GM21526 (cell line): ENCODE data around the gene C11orf58.
A peak's percentile ranks its signal among the peaks of the same experiment; 100 is the strongest.

Experiments
- ATAC-seq: cut with Tn5 transposase; IDR thresholded peaks from one replicate; pipeline ENCODE4 v1.9.1; 2021; ENCODE audit warnings: moderate library complexity; ENCODE audit not compliant: unreplicated experiment, low FRiP score

Gene C11orf58

DNA sequence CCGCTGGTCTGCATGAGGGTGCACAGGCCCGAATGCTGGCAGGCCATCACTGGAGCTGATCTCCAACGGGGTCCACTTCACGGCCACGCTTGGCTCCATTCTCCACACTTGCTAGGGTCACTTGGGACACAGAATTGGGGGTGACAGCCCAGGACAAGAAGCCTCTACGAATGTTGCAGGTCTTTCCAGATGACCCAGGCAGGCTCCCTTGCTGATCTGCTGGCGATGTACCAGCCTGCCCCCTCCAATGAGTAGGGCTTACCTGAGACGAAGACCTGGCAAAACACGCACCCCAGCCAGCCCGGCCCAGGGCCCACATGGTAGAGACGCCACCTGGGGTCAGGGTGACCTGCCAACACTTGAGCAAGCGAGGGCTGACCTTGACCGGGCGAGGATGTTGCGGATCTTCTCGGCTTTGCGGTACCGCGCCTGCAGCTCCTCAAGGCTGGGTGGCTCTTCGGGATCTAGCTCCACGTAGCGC is 44.9 kb downstream of the C11orf58 start:
- ATAC-seq: no peak

DNA sequence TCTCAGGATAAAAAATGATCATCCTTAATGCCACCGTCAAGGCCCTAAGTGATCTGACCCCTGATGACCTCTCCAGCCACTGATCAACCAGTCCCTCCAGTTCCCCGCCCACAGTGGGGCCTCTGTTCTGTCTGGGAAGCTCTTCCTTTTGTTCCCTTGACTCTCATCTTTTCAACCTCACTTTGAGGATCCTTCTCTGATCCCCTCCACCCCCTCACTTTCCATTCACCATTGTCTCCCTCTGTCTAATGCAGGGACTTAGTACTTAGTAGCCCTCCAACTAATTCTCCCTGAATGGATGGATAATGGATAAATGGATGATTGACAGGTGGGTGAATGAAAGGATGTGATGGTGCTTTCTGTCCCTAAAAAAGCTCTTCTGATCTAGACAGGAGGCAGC is 45.6 kb downstream of the C11orf58 start:
- ATAC-seq: no peak

DNA sequence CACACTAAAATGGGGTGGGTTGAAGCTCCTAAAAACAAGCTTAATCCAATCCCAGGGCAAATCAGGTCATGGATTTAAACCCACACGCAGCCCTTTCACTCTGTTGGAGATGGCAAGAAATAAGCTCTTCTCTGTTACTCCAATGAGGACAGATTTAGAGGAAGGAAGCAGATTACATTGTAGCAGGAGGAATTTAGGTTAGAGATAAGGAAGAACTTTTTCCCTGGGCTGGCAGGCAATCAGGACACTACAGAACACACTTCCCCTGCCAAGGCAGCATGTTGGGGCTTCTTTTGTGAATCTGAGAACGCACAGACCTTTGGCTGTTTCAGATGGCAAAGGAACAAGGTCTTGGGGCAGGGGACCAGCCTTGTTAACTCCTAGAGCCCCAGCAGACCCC is 46.2 kb downstream of the C11orf58 start:
- ATAC-seq: no peak

DNA sequence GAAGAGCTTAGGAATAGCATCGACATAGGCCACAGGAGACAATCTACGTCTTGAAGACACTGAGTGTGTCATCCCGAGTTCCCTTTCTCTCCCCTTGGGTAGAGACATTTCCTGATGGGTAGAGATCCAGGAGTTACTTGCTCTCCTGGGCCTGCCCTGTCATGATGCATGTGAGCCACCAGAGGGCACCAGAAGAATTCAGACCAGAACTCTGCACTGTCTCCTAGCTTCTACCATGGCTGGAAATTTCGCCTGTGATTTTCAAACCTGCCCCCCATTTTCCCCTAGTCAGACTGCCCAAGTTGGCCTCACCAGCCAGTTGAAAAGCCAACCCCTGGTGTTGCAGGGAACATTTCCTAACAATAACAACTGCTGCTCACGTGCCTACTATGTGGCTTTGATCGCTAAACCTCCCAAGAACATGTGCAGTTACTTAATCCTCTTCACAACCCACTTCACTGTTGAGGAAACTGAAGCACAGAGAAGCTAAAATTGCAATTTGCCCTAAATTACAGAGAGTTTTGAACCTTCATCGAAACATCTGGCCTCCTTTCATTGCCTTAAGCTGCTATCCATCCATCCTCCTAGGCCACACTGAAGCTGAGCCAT is 47.2 kb downstream of the C11orf58 start:
- ATAC-seq: peak; percentile 78

DNA sequence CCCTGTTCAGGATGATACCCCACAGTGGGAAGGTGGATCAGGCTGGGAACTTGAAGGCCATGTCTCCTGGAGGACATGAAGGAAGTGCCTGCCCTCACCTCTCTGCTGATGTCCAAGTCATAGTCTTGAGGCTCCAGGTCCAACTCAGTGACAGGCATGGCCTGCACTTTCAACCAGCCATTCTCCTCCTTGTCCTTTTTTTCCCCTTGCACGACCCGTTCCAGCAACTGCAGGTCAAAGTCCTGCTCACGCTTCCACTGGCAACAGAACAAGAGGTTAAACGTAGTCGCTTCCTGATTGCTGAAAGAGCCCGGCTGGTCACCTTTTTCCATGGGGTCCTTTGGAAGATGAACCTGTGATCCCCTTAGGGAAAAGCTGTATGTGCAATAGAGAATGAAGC is 47.7 kb downstream of the C11orf58 start:
- no peak for ATAC-seq

DNA sequence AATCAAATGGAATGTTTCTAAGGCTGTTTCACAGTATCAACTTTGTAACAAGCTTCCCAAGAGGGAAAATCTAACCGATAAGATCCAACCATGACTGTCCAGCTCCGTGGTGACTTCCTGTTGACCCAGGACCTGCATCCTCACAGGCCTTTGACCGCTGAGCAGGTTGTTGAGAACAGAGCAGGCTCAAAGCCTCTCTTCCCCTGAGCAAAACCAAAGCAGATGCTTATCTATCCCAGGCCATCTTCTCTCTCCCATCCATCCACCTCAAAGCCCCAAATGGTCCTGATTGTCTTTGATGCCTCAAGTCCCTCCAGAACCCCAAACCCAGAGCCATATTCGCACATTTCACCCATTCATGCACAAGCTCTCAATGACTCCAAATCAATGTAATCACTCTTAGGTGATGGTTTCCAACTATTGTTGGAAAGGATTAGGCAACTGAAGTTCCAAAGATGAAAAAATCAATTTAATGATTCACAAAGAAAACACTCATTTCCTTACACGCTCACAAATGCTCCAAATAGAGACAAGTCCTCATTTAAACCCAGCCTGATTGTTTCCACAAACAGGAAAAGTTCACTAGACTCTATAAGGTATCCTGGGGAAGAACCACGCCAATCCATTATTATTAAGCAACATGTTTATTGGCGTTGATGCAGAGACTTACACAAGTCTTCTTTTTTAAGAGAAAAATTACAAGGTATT is 48.7 kb downstream of the C11orf58 start:
- no peak for ATAC-seq

DNA sequence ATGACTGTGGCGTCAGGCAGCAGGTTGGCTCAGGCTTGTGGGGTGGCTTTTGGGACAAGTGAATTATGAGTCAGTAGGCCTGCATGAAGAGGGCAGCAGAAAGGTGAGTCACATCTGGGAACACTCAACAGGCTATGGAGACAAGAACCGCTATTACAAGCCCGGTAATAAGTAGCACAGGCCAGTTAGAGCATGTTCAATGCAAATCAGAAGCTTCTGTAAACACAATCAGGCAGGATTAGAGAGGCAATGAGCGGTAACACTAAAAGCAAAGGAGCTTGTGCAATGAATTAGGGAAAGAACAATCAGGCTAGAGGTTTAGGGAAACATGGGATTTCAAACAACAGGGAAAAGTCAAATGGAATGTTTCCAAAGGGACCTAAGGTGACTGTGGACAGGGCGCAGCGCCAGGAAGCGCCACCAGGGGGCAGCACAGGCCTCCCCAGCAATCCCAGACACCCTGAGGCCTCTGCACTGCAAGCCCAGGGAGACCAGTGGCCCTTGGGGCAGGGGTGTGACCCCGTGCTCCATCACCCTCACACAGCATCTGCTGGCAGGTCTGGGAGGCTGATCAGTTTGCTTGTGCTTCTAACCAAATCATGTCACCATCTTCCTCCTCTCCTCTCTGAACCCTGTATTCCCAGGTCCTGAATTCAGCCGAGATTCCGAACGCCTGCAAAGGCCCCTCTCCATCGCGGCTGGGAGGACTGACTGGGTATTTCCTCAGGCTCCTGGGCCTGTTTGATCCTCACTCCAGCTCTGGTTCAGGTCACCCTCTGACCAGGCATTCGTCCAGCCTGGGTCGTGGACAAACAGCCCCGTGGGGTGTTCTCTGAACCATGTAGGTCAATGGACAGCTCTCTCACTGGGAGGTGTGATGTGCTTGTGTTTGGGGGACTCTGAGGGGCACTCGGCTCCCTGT is 50.0 kb downstream of the C11orf58 start:
- peak; percentile 77 for ATAC-seq

DNA sequence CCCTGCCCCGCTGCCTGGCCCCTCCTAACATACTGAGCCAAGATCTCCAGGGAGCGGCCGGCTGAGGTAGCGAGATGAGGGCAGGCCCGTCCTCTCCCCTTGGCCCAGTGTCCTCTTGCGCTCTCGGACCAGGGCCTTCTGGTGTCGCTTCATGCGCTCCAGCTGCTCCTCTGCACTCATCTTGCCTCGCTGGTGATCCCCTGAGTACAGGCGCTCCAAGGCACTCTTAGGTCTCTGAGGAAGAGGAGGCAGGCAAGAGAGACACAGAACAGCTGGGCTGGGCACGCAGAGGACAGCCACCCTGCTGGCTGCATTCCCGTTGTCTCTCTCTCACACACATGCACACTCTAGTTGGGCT is 50.6 kb downstream of the C11orf58 start:
- ATAC-seq: no peak

DNA sequence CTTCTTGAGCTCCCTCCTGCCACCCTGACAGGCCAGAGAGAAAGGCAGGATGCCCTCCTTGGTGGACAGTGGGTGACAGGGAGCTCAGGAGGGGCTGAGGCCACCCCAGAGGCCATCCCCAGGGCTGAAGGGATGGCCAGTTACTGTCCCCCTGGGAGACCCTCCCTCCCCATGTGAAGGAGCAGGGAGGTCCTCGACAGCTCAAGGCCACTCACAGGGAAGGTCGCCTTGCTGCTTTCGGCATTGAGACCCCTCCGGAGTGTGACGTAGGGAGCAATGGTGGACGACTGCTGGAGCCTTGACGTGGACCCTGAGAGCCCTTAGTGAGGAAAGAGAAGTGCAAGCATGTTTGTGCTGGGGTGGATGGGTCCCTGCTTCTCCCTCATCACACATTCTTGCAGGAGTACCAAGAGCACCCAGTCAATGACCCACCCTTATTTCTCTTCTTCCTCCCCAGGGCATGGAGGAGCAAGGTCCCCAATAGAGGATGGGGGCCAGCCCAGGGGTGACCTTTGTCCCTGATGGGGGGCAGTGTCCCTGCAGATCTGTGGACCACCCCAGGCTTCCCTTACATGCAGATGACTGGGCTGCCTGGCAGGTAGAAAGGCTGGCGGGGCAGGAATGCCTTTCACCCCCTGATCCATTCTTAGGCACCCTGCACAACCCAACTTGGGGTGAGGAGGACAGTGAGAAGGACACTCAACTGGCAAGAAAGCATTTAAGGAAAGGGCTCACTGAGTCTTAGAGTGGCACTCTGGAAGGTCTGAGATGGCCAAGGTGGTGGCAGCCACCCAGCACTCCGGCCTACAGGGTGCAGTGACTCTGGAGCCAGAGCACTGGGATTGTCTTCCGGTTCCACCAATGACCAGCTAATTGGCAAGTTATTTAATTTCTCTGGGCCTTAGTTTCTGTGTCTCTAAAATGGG is 51.4 kb downstream of the C11orf58 start:
- ATAC-seq: no peak

DNA sequence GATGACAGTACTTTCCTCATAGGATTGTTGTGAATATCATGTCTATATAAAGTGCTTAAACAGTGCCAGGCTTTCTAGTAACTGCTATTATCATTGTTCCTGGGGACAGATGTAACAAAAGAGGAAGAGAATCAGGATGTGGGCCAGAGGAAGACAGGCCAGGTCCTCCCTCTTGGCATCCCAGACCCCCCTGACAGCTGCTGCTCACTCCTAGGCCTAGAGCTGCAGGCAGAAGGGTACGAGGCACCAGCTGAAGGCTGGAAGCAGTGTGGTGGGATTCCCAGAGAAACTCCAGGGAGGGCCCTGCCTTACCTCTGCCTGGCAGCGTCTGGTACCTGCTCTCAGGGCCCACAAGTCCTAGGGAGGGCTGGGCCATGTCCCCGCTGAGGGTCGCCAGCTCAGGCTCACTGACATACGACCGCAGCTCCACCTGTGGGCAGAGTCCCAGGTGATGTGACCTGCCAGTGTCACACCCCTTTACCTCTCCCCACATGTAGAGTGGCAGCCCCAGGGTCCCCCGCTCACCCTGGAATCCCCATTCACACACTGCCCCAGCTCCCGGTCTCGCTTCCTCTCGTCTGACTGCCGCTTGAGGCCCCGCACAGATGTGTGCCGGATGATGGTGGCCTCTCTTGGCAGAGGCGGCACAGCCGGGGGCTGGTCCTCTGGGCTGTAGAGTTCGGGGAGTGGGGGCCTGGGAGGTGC is 52.2 kb downstream of the C11orf58 start:
- ATAC-seq: no peak

DNA sequence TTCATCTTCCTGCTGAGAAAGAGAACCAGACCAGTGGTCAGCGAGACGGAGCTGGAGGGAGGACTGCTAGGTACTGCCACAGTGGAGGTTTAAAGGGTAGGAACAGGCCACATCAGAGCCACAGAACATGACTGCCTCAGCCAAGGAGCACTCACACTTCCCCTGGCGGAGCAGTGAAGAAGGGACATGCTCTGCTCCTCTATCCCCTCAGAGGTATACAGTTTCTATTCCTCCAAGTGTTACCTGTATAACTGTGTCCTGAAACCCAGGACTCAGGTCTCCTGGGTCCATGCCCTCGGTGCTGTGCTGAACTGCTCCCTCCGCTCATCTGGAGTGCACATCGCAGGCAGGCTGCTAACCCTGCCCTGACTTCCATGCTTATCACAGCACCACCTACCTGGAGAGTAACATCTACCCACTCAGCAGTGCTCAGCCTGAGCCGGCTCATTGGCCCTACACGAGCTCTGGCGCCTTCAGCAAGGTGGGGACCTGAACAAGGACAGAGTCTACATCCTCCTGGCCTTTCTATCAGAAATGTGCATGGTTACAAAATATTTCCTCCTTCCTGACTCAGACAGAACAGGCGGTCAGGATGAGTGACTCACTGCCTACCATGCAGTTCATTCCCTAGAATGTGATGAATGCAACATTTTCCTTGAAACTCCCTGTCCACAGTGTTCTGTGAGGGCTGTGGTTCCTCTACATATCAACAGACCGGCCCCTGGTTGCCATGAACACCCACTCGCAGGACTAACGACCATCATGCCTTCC is 52.9 kb downstream of the C11orf58 start:
- ATAC-seq: no peak

DNA sequence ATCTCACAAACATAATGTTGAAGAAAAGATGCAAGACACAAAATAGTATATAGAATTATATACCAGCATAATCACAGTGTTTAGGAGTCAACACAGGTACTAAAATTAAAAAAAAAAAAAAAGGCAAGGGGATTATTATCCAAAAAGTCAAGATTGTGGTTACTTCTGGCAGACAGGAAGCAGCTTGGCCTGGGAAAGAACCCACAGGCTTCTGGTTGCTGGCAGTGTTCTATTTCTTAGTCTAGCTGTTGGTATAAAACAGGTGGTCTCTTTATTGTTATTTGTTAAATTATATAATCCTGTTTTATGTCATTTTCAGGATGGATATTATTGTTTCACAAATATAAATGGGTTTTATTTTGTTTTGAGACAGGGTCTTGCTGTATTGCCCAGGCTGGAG is 54.0 kb downstream of the C11orf58 start:
- ATAC-seq: no peak

DNA sequence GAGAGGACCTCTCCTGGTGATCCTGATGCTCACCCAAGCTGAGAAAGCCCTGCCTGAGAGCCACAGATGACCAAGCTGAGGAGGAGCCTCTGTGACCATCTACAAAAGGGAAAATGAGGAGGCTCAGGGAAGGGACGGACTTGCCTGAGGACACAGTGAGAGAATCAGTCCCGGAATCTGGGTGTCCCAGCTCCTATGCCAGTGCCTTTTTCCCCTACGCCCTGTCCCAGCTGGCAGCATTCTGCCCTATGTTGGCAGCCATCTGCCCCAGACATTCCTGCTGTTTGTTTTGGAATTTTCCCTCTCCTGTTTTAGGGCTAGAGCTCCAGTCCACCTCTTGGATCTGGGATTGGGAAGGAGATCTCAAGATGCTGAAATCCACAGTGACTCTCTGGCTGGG is 54.6 kb downstream of the C11orf58 start:
- ATAC-seq: no peak

DNA sequence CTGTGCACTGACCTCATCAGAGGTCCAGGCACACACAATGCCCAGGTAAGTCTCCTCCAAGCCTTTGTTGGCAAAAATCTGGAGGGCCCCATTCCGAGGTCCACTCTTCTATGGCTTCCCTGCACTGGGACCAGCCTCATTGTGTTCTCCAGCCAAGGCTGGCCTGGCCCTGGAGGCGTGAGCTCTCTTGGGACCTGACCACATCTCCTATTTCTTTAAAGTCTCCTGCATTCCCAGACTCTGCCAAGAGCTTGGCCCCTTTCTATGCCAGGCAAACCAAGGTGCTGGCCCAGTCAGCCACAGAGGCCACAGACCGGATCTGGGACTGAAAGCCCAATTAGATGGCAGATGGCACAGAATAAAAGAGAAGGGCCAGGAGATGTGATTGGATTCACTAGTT is 55.1 kb downstream of the C11orf58 start:
- ATAC-seq: no peak

DNA sequence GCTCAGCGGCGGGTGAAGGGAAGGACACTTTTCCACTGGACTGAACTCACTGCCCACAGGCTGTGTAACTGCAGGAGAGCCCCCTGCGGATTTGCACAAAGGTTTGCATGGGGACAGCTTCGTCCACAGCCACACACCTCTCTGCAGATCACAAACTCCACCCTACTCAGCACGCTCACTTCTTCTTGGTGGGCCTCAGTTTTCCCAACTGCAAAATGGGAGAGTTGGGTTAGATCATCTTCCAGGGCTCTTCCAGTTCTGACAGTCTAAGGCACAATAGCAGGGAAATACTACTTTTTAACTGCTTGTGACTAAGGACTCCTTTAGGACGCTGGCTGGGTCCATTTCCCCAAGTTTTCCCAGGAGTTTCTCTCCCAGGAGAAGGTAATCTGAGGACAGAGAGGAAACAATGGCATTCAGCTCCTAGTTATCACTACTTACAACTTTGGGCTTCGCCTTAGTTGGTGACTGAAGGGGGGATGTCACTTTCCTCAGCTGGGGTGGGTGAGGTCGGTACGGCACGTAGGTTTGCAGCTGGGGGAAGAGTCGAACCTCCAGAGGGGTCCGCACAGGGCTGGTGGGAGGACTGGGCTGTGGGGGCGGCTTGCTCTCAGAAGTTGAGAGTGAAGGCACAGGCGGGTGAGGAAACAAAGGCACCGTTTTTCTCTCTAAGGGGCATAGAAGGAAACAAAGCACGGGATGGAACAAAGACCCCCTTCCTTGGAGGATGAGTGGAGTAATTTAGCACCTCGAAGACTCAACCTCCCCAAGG is 55.8 kb downstream of the C11orf58 start:
- ATAC-seq: no peak

DNA sequence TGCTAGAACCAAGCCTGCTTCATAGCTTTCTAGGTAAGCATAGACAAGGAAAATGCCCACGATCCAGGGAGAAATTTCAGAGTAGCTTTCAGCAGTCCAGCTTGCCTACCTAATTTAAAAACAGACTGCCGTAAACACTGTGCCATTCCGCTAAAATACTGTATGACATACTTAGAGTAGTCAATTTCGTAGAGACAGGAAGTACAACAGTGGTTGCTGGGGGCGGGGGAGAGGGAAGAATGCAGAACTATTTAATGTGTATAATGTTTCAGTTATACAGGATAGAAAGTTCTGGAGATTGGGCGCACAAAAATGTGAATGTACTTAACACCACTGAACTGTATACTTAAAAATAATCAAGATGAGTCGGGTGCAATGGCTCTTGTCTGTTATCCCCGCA is 56.7 kb downstream of the C11orf58 start:
- ATAC-seq: no peak

DNA sequence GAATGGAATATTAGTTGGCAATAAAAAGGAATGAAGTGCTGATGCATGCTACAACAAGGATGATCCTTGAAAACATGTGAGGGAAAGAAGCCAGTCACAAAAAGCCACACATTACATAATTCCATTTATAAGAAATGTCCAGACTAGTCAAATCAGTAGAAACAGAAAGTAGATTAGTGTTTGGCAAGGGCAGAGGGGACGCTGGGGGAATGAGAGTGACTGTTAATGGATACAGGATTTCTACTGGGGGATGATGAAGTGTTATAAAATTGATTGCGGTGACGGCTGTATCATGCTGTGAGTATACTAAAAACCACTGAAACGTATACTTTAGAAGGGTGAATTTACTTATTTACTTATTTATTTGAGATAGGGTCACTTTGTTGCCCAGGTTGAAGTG is 57.9 kb downstream of the C11orf58 start:
- ATAC-seq: no peak

DNA sequence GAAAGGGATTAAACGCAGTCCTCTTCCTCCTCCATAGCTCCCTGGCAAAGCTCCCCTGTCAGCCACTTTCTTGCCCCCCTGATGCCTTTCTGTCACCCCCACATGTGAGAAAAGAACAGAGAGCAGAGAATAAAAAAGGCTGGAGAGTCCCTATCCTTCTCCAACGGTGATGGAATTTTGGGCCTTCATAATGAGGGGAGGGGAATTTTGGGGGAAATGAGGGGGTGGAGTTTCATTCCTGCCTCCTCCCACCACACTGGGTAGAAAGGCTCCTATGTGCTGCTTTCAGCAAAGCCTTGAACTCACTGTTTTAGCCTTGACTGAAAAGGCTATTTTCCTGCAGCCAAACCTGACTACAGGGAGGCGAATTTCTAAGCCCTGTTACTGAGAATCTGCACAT is 59.3 kb downstream of the C11orf58 start:
- no peak for ATAC-seq
